OCI-LY1 (cell line): Measurements from ENCODE around the gene GAL3ST2.

ENCODE experiments used
- H2AFZ ChIP-seq: fragments of 200-600 bp; sonication (generic), shearing (Covaris generic); 2 replicates; pipeline ENCODE4 v1.6.0; 2014; ENCODE audit warnings: antibody characterized with exemption, mild to moderate bottlenecking, low read length
- H3F3A ChIP-seq: fragments of 200-600 bp; sonication (generic), shearing (Covaris generic); 2 replicates; pipeline ENCODE4 v1.6.0; 2014; ENCODE audit warnings: mild to moderate bottlenecking, antibody characterized with exemption, low read length, moderate library complexity; ENCODE audit not compliant: insufficient read depth
- H3K27ac ChIP-seq: fragments of 200-600 bp; sonication (generic); 2 replicates; pipeline ENCODE4 v1.5.1; 2014; ENCODE audit warnings: low read length, mixed run types, mild to moderate bottlenecking, low read depth; ENCODE audit not compliant: poor library complexity, severe bottlenecking
- H3K27me3 ChIP-seq: fragments of 200-600 bp; sonication (generic); 2 replicates; pipeline ENCODE4 v1.6.0; 2014; ENCODE audit warnings: antibody characterized with exemption, mild to moderate bottlenecking, low read length, moderate library complexity; ENCODE audit not compliant: insufficient read depth
- H3K36me3 ChIP-seq: fragments of 200-600 bp; sonication (generic); 2 replicates; pipeline ENCODE4 v1.6.1; 2014; ENCODE audit warnings: mild to moderate bottlenecking, antibody characterized with exemption, low read length, moderate library complexity, mixed read lengths; ENCODE audit not compliant: insufficient read depth
- H3K4me1 ChIP-seq: fragments of 200-600 bp; sonication (generic); 2 replicates; pipeline ENCODE4 v1.5.1; 2014; ENCODE audit warnings: mild to moderate bottlenecking, low read length, moderate library complexity; ENCODE audit not compliant: insufficient read depth, severe bottlenecking
- H3K4me2 ChIP-seq: fragments of 200-600 bp; sonication (generic), shearing (Covaris generic); 2 replicates; pipeline ENCODE4 v1.6.1; 2014; ENCODE audit warnings: low read length
- H3K4me3 ChIP-seq: fragments of 200-600 bp; sonication (generic); 2 replicates; pipeline ENCODE4 v1.5.1; 2014; ENCODE audit warnings: low read length, low read depth, mild to moderate bottlenecking, mixed read lengths; ENCODE audit not compliant: poor library complexity, severe bottlenecking
- H3K79me2 ChIP-seq: fragments of 200-600 bp; shearing (Covaris generic); 2 replicates; pipeline ENCODE4 v1.6.1; 2016; ENCODE audit warnings: mixed run types, low read length, mixed read lengths; ENCODE audit not compliant: insufficient read depth
- H3K9ac ChIP-seq: fragments of 200-600 bp; sonication (generic), shearing (Covaris generic); 2 replicates; pipeline ENCODE4 v1.6.1; 2014; ENCODE audit warnings: mild to moderate bottlenecking, low read length, mixed read lengths
- H3K9me2 ChIP-seq: fragments of 200-600 bp; sonication (generic), shearing (Covaris generic); 2 replicates; pipeline ENCODE4 v1.6.1; 2014; ENCODE audit warnings: low read depth, mild to moderate bottlenecking, low read length, mixed read lengths
- H3K9me3 ChIP-seq: fragments of 200-600 bp; shearing (Covaris generic); 2 replicates; pipeline ENCODE4 v1.6.1; 2014; ENCODE audit warnings: low read length, mixed read lengths
- H4K20me1 ChIP-seq: fragments of 200-600 bp; sonication (generic), shearing (Covaris generic); 2 replicates; pipeline ENCODE4 v1.6.0; 2016; ENCODE audit warnings: mild to moderate bottlenecking, low read length; ENCODE audit not compliant: insufficient read depth
- EZH2 ChIP-seq: fragments of 200-600 bp; sonication (generic), shearing (Covaris generic); IDR thresholded peaks from 2 replicates; pipeline ENCODE4 v1.8.0; 2017; ENCODE audit warnings: borderline replicate concordance, mixed run types, mild to moderate bottlenecking, antibody characterized with exemption, low read length, moderate library complexity, mixed read lengths
- TF ChIP-seq, protein P1 (sequence below): fragments of 200-600 bp; sonication (generic), shearing (Covaris generic); IDR thresholded peaks from 2 replicates; pipeline ENCODE4 v1.5.1; 2017; ENCODE audit warnings: mild to moderate bottlenecking, antibody characterized with exemption, low read length, moderate library complexity, mixed read lengths

GAL3ST2 gene

GRCh38 chr2:241796209-241796608, 19.6 kb downstream of the GAL3ST2 start:
- no peak overlapping the region for H3K27ac ChIP-seq
- H3K9me2 ChIP-seq = no peaks in the 10 kb centered on the region
- no peak overlapping the region for H3K4me3 ChIP-seq
- no peaks in the 10 kb centered on the region for H3K79me2 ChIP-seq
- no peak for TF ChIP-seq EZH2
- TF ChIP-seq, protein P1, sequence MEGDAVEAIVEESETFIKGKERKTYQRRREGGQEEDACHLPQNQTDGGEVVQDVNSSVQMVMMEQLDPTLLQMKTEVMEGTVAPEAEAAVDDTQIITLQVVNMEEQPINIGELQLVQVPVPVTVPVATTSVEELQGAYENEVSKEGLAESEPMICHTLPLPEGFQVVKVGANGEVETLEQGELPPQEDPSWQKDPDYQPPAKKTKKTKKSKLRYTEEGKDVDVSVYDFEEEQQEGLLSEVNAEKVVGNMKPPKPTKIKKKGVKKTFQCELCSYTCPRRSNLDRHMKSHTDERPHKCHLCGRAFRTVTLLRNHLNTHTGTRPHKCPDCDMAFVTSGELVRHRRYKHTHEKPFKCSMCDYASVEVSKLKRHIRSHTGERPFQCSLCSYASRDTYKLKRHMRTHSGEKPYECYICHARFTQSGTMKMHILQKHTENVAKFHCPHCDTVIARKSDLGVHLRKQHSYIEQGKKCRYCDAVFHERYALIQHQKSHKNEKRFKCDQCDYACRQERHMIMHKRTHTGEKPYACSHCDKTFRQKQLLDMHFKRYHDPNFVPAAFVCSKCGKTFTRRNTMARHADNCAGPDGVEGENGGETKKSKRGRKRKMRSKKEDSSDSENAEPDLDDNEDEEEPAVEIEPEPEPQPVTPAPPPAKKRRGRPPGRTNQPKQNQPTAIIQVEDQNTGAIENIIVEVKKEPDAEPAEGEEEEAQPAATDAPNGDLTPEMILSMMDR = no peak
- H3K4me2 ChIP-seq = no peak overlapping the region
- no peaks in the 10 kb centered on the region for H3K4me1 ChIP-seq
- no peaks in the 10 kb centered on the region for H3K9me3 ChIP-seq
- H3F3A ChIP-seq = no peaks in the 10 kb centered on the region
- no peaks in the 10 kb centered on the region for H3K36me3 ChIP-seq
- no peaks in the 10 kb centered on the region for H4K20me1 ChIP-seq
- H2AFZ ChIP-seq = no peak overlapping the region
- no peak overlapping the region for H3K9ac ChIP-seq
- 0 out of 2 replicates have a peak, but pooled peaks cover 3% of the 10 kb centered on the region for H3K27me3 ChIP-seq

- Histone ChIP-seq H3K4me3 (no peak overlapping the region), H3K36me3 (no peaks in the 10 kb centered on the region), H4K20me1 (no peaks in the 10 kb centered on the region), H3K27me3 (0 out of 2 replicates have a peak, but pooled peaks cover 3% of the 10 kb centered on the region), H3K9ac (no peak overlapping the region), H3K4me1 (no peaks in the 10 kb centered on the region), H3K9me3 (no peaks in the 10 kb centered on the region), H3F3A (no peaks in the 10 kb centered on the region), H3K9me2 (no peaks in the 10 kb centered on the region), H3K79me2 (no peaks in the 10 kb centered on the region), H2AFZ (no peak overlapping the region), H3K4me2 (no peak overlapping the region), H3K27ac (no peak overlapping the region)
- TF ChIP-seq, protein P1 = no peak
- TF ChIP-seq EZH2 = no peak
These were observed 20.1 kb downstream of the GAL3ST2 start for GRCh38 chr2:241796610-241797138.

- Histone ChIP-seq H2AFZ (no peak overlapping the region), H3K4me2 (no peak overlapping the region), H3K36me3 (no peaks in the 10 kb centered on the region), H3F3A (no peaks in the 10 kb centered on the region), H3K9me2 (no peaks in the 10 kb centered on the region), H3K9ac (no peak overlapping the region), H3K27ac (no peak overlapping the region), H3K27me3 (0 out of 2 replicates have a peak, but pooled peaks cover 3% of the 10 kb centered on the region), H4K20me1 (no peaks in the 10 kb centered on the region), H3K4me1 (no peaks in the 10 kb centered on the region), H3K79me2 (no peaks in the 10 kb centered on the region), H3K9me3 (no peaks in the 10 kb centered on the region), H3K4me3 (no peak overlapping the region)
- TF ChIP-seq EZH2 = no peak
- TF ChIP-seq, protein P1 = no peak
These were observed 20.9 kb downstream of the GAL3ST2 start for GRCh38 chr2:241797441-241798080.
